HG03565 (cell line): ENCODE measurements around the gene PLXNA2.

Experiments
- ATAC-seq: cut with Tn5 transposase; IDR thresholded peaks from one replicate; pipeline ENCODE4 v1.9.1; 2021; ENCODE audit warnings: mild to moderate bottlenecking, moderate library complexity; ENCODE audit not compliant: unreplicated experiment

Gene PLXNA2

GRCh38 chr1:208006258-208006920 is 237.8 kb downstream of the PLXNA2 start:
- no peak for ATAC-seq

- no peak for ATAC-seq
Observed at GRCh38 chr1:208004851-208005250, 239.3 kb downstream of the PLXNA2 start.

GRCh38 chr1:208003241-208003640 is 240.9 kb downstream of the PLXNA2 start:
- no peak for ATAC-seq

GRCh38 chr1:208002672-208003071 is 241.5 kb downstream of the PLXNA2 start:
- ATAC-seq, result no peak

- no peak for ATAC-seq
Observed at GRCh38 chr1:208002078-208002477, 242.1 kb downstream of the PLXNA2 start.

GRCh38 chr1:208000504-208000903 is 243.7 kb downstream of the PLXNA2 start:
- ATAC-seq, result no peak

GRCh38 chr1:207999972-208000371 is 244.2 kb downstream of the PLXNA2 start:
- ATAC-seq, result no peak

- ATAC-seq, result no peak
Observed at GRCh38 chr1:207999274-207999915, 244.8 kb downstream of the PLXNA2 start.

GRCh38 chr1:207998691-207999090 is 245.5 kb downstream of the PLXNA2 start:
- no peak for ATAC-seq

GRCh38 chr1:207997486-207998268 is 246.5 kb downstream of the PLXNA2 start:
- peak; percentile 68 for ATAC-seq

- no peak for ATAC-seq
Observed at GRCh38 chr1:207996636-207997035, 247.5 kb downstream of the PLXNA2 start.

GRCh38 chr1:207995576-207995975 is 248.6 kb downstream of the PLXNA2 start:
- ATAC-seq, result no peak

- no peak for ATAC-seq
Observed at GRCh38 chr1:207993477-207994445, 250.4 kb downstream of the PLXNA2 start.

GRCh38 chr1:207992677-207993236 is 251.4 kb downstream of the PLXNA2 start:
- no peak for ATAC-seq

- no peak for ATAC-seq
Observed at GRCh38 chr1:207991583-207992026, 252.6 kb downstream of the PLXNA2 start.

GRCh38 chr1:207990876-207991582 is 253.2 kb downstream of the PLXNA2 start:
- ATAC-seq, result no peak

GRCh38 chr1:207990455-207990854 is 253.7 kb downstream of the PLXNA2 start:
- no peak for ATAC-seq

- ATAC-seq, result no peak
Observed at GRCh38 chr1:207988326-207989165, 255.6 kb downstream of the PLXNA2 start.

GRCh38 chr1:207987164-207987563 is 257.0 kb downstream of the PLXNA2 start:
- no peak for ATAC-seq
